HepG2 (cell line): ENCODE measurements around the gene AHSA1. TPM values are rescaled to one million over a fixed set of nuclear protein-coding genes. Genes with fewer than 3 reads are reported as not detected.

ENCODE experiments used
- EEA1 ChIP-seq: sonication (generic); formaldehyde crosslinking; IDR thresholded peaks from 2 replicates; pipeline ENCODE4 v1.5.1; 2020; ENCODE audit warnings: mild to moderate bottlenecking, missing genetic modification reagents, borderline replicate concordance
- EP300 ChIP-seq, 3 experiments: sonication (generic) in 1 of 3; formaldehyde crosslinking in 1 of 3; IDR thresholded peaks; 2 replicates each; pipeline versions ENCODE4 v1.5.1 to v1.6.1; 2011 to 2020; ENCODE audit warnings: low read depth in 2 of 3, low read length in 2 of 3, borderline replicate concordance in 1 of 3, improper control_type of control experiment in 1 of 3, mild to moderate bottlenecking in 1 of 3, missing genetic modification reagents in 1 of 3, moderate library complexity in 1 of 3
- FOSL2 ChIP-seq: sonication (generic); formaldehyde crosslinking; IDR thresholded peaks from 2 replicates; pipeline ENCODE4 v1.4.0; 2020; ENCODE audit warnings: missing genetic modification reagents
- HNF4A ChIP-seq: sonication (generic); formaldehyde crosslinking; IDR thresholded peaks from 2 replicates; pipeline ENCODE4 v1.4.0; 2020; ENCODE audit warnings: missing genetic modification reagents
- HOXA3 ChIP-seq: sonication (generic); formaldehyde crosslinking; IDR thresholded peaks from 2 replicates; pipeline ENCODE4 v1.5.0; 2020; ENCODE audit warnings: missing genetic modification reagents
- JDP2 ChIP-seq: sonication (generic); formaldehyde crosslinking; IDR thresholded peaks from 2 replicates; pipeline ENCODE4 v1.8.1; 2022; ENCODE audit warnings: missing genetic modification reagents, borderline replicate concordance
- NCOA5 ChIP-seq: sonication (generic); formaldehyde crosslinking; IDR thresholded peaks from 2 replicates; pipeline ENCODE4 v1.4.0; 2020; ENCODE audit warnings: missing genetic modification reagents
- REPIN1 ChIP-seq: sonication (generic); formaldehyde crosslinking; IDR thresholded peaks from 2 replicates; pipeline ENCODE4 v1.8.0; 2022; ENCODE audit warnings: missing genetic modification reagents, low read depth, mild to moderate bottlenecking, borderline replicate concordance
- SRY ChIP-seq: sonication (generic); formaldehyde crosslinking; IDR thresholded peaks from 2 replicates; pipeline ENCODE4 v1.8.0; 2022; ENCODE audit warnings: mild to moderate bottlenecking, missing genetic modification reagents
- TSC22D2 ChIP-seq: sonication (generic); formaldehyde crosslinking; IDR thresholded peaks from 2 replicates; pipeline ENCODE4 v1.5.1; 2020; ENCODE audit warnings: missing genetic modification reagents, mild to moderate bottlenecking, borderline replicate concordance
- U2AF2 ChIP-seq: fragments of 200-400 bp; formaldehyde crosslinking; IDR thresholded peaks from 2 replicates; pipeline ENCODE4 v1.6.1; 2017; ENCODE audit warnings: low read depth, mild to moderate bottlenecking, low read length
- ZBTB42 ChIP-seq: sonication (generic); formaldehyde crosslinking; IDR thresholded peaks from 2 replicates; pipeline ENCODE4 v1.5.0; 2020; ENCODE audit warnings: mild to moderate bottlenecking, missing genetic modification reagents
- ZFYVE20 ChIP-seq: sonication (generic); formaldehyde crosslinking; IDR thresholded peaks from 2 replicates; pipeline ENCODE4 v1.8.0; 2023; ENCODE audit warnings: low read depth, mild to moderate bottlenecking, moderate library complexity, missing genetic modification reagents, borderline replicate concordance
- ZNF205 ChIP-seq: IDR thresholded peaks from 2 replicates; pipeline ENCODE4 v1.6.1; 2018; ENCODE audit warnings: missing biosample characterization, missing genetic modification reagents
- ZNF749 ChIP-seq: sonication (generic); formaldehyde crosslinking; IDR thresholded peaks from 2 replicates; pipeline ENCODE4 v1.8.0; 2022; ENCODE audit warnings: mild to moderate bottlenecking, missing genetic modification reagents, moderate library complexity, borderline replicate concordance
- polyA plus RNA-seq, 8 experiments: library from polyadenylated mRNA; depleted of rRNA in 3 of 8; stranded (reverse) in 7 of 8; unstranded in 1 of 8; fragments of >200 nt; fragmentation: Illumina TruSeq in 4 of 8; extraction: Trizol in 4 of 8; gene quantifications; 2 replicates each; pipeline versions ENCODE4 v1.2.1 to v1.2.3, GENCODE V29; 2011 to 2016; ENCODE audit warnings: low read depth in 4 of 8, missing spikeins in 1 of 8, mixed read lengths in 1 of 8; ENCODE audit not compliant: insufficient read depth in 1 of 8
- total RNA-seq, 5 experiments: library from RNA; depleted of rRNA; stranded (reverse); fragments of >200 nt; fragmentation: Illumina TruSeq; extraction: Trizol; gene quantifications; 2 replicates each; pipeline ENCODE4 v1.2.3, GENCODE V29; 2016; ENCODE audit warnings: low read depth in 1 of 5
- TF ChIP-seq, protein P1 (sequence below): sonication (generic); formaldehyde crosslinking; IDR thresholded peaks from 2 replicates; pipeline ENCODE4 v1.4.0; 2020; ENCODE audit warnings: mild to moderate bottlenecking, missing genetic modification reagents
- TF ChIP-seq, protein P2 (sequence below): sonication (generic); formaldehyde crosslinking; IDR thresholded peaks from 2 replicates; pipeline ENCODE4 v1.8.1; 2023; ENCODE audit warnings: mild to moderate bottlenecking, missing genetic modification reagents
- TF ChIP-seq, protein P3 (sequence below): sonication (generic); formaldehyde crosslinking; IDR thresholded peaks from 2 replicates; pipeline ENCODE4 v1.4.0; 2020; ENCODE audit warnings: mild to moderate bottlenecking, missing genetic modification reagents
- TF ChIP-seq, protein P4 (sequence below): IDR thresholded peaks from 2 replicates; pipeline ENCODE4 v1.6.1; 2016; ENCODE audit warnings: missing compliant biosample characterization, missing genetic modification reagents, borderline replicate concordance

The AHSA1 gene
- total and polyA plus RNA-seq, 2 of the 13 experiments (the other 11 are each of a cell fraction or from before 2014, with no cell fraction given), result 113 to 241 TPM

DNA sequence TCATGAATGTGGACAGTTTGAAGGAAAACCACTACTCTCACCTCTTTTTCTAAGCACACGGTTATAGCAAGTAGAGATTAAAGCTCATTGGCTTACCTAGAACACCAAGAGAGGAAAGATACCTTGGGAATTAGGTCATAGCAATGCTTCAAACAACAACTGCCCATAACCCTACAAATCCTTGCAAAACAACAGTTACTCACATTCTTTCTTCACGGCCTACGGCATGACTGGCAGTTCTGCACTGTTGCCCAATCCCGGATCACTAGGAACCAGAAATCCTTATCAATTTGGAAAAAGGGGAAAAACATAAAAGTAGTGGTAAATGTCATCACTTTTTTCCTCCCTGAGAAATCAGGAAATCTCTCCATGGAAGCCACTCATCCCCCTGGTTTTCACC, 50.4 kb downstream of the AHSA1 start (continued):
- TF ChIP-seq, protein P1, sequence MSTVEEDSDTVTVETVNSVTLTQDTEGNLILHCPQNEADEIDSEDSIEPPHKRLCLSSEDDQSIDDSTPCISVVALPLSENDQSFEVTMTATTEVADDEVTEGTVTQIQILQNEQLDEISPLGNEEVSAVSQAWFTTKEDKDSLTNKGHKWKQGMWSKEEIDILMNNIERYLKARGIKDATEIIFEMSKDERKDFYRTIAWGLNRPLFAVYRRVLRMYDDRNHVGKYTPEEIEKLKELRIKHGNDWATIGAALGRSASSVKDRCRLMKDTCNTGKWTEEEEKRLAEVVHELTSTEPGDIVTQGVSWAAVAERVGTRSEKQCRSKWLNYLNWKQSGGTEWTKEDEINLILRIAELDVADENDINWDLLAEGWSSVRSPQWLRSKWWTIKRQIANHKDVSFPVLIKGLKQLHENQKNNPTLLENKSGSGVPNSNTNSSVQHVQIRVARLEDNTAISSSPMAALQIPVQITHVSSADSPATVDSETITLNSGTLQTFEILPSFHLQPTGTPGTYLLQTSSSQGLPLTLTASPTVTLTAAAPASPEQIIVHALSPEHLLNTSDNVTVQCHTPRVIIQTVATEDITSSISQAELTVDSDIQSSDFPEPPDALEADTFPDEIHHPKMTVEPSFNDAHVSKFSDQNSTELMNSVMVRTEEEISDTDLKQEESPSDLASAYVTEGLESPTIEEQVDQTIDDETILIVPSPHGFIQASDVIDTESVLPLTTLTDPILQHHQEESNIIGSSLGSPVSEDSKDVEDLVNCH, result no peak
- TF ChIP-seq SRY (CRISPR knock-in tag), result no peak
- TF ChIP-seq EP300 (IDR thresholded peaks at IDR 0.05; ENCODE audit: low read depth in 2 of 2, low read length in 2 of 2), result peak in 1 of 2 experiments; percentile 31; a peak in 1 of 4 replicates
- TF ChIP-seq EP300 (CRISPR knock-in tag; IDR thresholded peaks at IDR 0.05; ENCODE audit: borderline replicate concordance), result peak; percentile 42; the same call in 1 of the 2 replicates
- no peak for TF ChIP-seq ZFYVE20
- TF ChIP-seq, protein P2, sequence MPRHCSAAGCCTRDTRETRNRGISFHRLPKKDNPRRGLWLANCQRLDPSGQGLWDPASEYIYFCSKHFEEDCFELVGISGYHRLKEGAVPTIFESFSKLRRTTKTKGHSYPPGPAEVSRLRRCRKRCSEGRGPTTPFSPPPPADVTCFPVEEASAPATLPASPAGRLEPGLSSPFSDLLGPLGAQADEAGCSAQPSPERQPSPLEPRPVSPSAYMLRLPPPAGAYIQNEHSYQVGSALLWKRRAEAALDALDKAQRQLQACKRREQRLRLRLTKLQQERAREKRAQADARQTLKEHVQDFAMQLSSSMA, result no peak
- TF ChIP-seq ZNF205 (CRISPR knock-in tag), result no peak
- peak; percentile 80 for TF ChIP-seq FOSL2 (CRISPR knock-in tag)
- TF ChIP-seq ZNF749 (CRISPR knock-in tag), result no peak
- TF ChIP-seq, protein P3, sequence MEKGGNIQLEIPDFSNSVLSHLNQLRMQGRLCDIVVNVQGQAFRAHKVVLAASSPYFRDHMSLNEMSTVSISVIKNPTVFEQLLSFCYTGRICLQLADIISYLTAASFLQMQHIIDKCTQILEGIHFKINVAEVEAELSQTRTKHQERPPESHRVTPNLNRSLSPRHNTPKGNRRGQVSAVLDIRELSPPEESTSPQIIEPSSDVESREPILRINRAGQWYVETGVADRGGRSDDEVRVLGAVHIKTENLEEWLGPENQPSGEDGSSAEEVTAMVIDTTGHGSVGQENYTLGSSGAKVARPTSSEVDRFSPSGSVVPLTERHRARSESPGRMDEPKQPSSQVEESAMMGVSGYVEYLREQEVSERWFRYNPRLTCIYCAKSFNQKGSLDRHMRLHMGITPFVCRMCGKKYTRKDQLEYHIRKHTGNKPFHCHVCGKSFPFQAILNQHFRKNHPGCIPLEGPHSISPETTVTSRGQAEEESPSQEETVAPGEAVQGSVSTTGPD, result no peak
- TF ChIP-seq, protein P4, sequence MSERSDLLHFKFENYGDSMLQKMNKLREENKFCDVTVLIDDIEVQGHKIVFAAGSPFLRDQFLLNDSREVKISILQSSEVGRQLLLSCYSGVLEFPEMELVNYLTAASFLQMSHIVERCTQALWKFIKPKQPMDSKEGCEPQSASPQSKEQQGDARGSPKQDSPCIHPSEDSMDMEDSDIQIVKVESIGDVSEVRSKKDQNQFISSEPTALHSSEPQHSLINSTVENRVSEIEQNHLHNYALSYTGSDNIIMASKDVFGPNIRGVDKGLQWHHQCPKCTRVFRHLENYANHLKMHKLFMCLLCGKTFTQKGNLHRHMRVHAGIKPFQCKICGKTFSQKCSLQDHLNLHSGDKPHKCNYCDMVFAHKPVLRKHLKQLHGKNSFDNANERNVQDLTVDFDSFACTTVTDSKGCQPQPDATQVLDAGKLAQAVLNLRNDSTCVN, result no peak
- no peak for TF ChIP-seq NCOA5 (CRISPR knock-in tag)
- no peak for TF ChIP-seq REPIN1 (CRISPR knock-in tag)
- no peak for TF ChIP-seq HOXA3
- no peak for TF ChIP-seq ZBTB42 (CRISPR knock-in tag)
- no peak for TF ChIP-seq TSC22D2 (CRISPR knock-in tag)
- TF ChIP-seq U2AF2, result no peak
- no peak for TF ChIP-seq EEA1 (CRISPR knock-in tag)
- no peak for TF ChIP-seq HNF4A (CRISPR knock-in tag)
- no peak for TF ChIP-seq JDP2 (CRISPR knock-in tag)
